GM18499 (cell line): ENCODE measurements around the gene TERB2.
A peak's percentile ranks its signal among the peaks of the same experiment; 100 is the strongest.
"Not testable (repeated sequence)": the region's sequence is repeated elsewhere in the genome, so short reads cannot be mapped to it uniquely, and the experiment has no call there.

Experiments
- ATAC-seq: cut with Tn5 transposase; IDR thresholded peaks from one replicate; pipeline ENCODE4 v1.9.1; 2021; ENCODE audit warnings: moderate number of reproducible peaks; ENCODE audit not compliant: insufficient read depth, unreplicated experiment

Gene TERB2

GRCh38 chr15:44999105-44999504 lies 42.6 kb downstream of the TERB2 start:
- ATAC-seq = no peak

- ATAC-seq = not testable (repeated sequence)
These were observed 44.7 kb downstream of the TERB2 start for GRCh38 chr15:45001180-45001579.

GRCh38 chr15:45003731-45004410 lies 47.4 kb downstream of the TERB2 start:
- not testable (repeated sequence) for ATAC-seq

- not testable (repeated sequence) for ATAC-seq
These were observed 48.2 kb downstream of the TERB2 start for GRCh38 chr15:45004590-45005175.

GRCh38 chr15:45009046-45009445 lies 52.6 kb downstream of the TERB2 start:
- no peak for ATAC-seq

- not testable (repeated sequence) for ATAC-seq
These were observed 58.6 kb downstream of the TERB2 start for GRCh38 chr15:45015114-45015513.

GRCh38 chr15:45020222-45020900 lies 63.9 kb downstream of the TERB2 start:
- ATAC-seq = not testable (repeated sequence)

GRCh38 chr15:45020901-45021259 lies 64.4 kb downstream of the TERB2 start:
- not testable (repeated sequence) for ATAC-seq

GRCh38 chr15:45021348-45021747 lies 64.9 kb downstream of the TERB2 start:
- no peak for ATAC-seq

- peak; percentile 69 for ATAC-seq
These were observed 66.6 kb downstream of the TERB2 start, which contains the start of gene SORD for GRCh38 chr15:45022871-45023658. Gene SORD (plus strand): TSS chr15:45023195. CDS start chr15:45023284, 89 bp downstream.

GRCh38 chr15:45023659-45024225 lies 67.3 kb downstream of the TERB2 start:
- ATAC-seq = no peak

- ATAC-seq = not testable (repeated sequence)
These were observed 68.2 kb downstream of the TERB2 start for GRCh38 chr15:45024649-45025048.

GRCh38 chr15:45025627-45026026 lies 69.1 kb downstream of the TERB2 start:
- ATAC-seq = not testable (repeated sequence)

GRCh38 chr15:45026651-45027190 lies 70.2 kb downstream of the TERB2 start:
- ATAC-seq = no peak

GRCh38 chr15:45027220-45027619 lies 70.7 kb downstream of the TERB2 start:
- no peak for ATAC-seq
